ENCODE measurements around the gene MYBPH.

The MYBPH gene

GRCh38 chr1:203148579-203148978, 27.0 kb downstream of the MYBPH start:
- no peak for DNase-seq (ENCODE audit: low spot score)

GRCh38 chr1:203148127-203148526, 27.5 kb downstream of the MYBPH start:
- DNase-seq (ENCODE audit: low spot score), result peak; percentile 50

DNA sequence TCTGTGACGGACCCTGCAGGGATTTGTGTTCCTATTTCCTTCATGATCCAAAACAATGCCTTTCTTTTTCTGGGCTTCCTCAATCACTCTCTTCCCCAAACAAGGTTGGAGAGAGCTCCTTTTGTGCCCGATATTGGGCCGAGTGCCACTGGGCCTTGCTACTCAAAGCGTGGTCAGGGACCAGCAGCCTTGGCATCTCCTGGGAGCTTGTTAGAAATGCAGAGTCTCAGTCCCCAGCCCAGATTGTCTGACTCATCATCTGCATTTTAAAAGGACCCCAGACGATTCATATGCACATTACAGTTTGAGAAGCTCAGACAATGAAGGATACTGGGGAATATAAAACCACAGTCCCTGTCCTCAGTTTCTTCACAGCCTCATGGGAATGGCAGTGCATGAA, 28.2 kb downstream of the MYBPH start:
- no peak for DNase-seq (ENCODE audit: low spot score)

- DNase-seq (ENCODE audit: low spot score), result peak; percentile 83
Observed at GRCh38 chr1:203146537-203146936, 29.1 kb downstream of the MYBPH start.

DNA sequence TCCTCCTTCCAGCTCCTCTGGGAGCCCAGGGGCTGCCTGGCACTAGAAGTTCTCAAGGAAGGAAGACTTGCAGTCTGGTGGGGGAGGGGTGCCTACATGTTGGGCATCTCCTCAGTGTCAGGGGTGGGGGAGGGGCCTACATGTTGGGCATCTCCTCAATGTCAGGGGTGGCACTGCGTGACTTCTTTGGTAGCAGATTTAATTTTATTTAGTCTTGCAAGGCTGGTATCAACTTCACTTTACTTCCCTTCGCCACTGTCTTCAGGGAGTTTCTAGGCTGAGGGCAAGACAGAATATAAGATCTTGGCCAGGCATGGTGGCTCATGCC, 29.6 kb downstream of the MYBPH start:
- DNase-seq (ENCODE audit: low spot score), result no peak

GRCh38 chr1:203145321-203146041, 30.1 kb downstream of the MYBPH start:
- no peak for DNase-seq (ENCODE audit: low spot score)

GRCh38 chr1:203144661-203145060, 31.0 kb downstream of the MYBPH start:
- DNase-seq (ENCODE audit: low spot score), result no peak

DNA sequence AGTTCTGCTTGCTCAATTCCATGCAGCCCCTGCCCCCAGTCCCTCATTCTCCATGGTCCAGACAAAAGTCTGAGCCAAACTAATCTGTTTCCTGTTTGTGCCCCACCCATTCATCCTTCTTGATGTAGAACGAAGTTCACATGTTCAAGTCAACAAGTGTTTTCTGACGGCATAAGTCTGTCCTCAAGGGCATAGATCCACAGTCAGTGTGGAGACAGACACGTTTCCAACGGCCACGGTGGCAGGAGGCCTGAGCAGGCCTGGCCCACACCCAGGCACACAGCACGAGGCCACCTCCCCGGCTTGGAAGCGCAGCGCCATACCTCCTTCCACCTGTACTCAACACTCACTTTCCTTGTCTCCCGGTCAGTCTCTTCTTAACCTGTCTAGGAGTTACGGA, 32.0 kb downstream of the MYBPH start:
- DNase-seq (ENCODE audit: low spot score), result peak; percentile 52

- DNase-seq (ENCODE audit: low spot score), result no peak
Observed at GRCh38 chr1:203142684-203143408, 32.8 kb downstream of the MYBPH start.

- DNase-seq (ENCODE audit: low spot score), result no peak
Observed at GRCh38 chr1:203142124-203142523, 33.5 kb downstream of the MYBPH start.

GRCh38 chr1:203140743-203141520, 34.7 kb downstream of the MYBPH start:
- no peak for DNase-seq (ENCODE audit: low spot score)

- DNase-seq (ENCODE audit: low spot score), result no peak
Observed at GRCh38 chr1:203139976-203140475, 35.6 kb downstream of the MYBPH start.

GRCh38 chr1:203138066-203138465, 37.6 kb downstream of the MYBPH start:
- DNase-seq (ENCODE audit: low spot score), result no peak

- no peak for DNase-seq (ENCODE audit: low spot score)
Observed at GRCh38 chr1:203137324-203137723, 38.3 kb downstream of the MYBPH start.

- peak; percentile 82 for DNase-seq (ENCODE audit: low spot score)
Observed at GRCh38 chr1:203136409-203137042, 39.1 kb downstream of the MYBPH start.

DNA sequence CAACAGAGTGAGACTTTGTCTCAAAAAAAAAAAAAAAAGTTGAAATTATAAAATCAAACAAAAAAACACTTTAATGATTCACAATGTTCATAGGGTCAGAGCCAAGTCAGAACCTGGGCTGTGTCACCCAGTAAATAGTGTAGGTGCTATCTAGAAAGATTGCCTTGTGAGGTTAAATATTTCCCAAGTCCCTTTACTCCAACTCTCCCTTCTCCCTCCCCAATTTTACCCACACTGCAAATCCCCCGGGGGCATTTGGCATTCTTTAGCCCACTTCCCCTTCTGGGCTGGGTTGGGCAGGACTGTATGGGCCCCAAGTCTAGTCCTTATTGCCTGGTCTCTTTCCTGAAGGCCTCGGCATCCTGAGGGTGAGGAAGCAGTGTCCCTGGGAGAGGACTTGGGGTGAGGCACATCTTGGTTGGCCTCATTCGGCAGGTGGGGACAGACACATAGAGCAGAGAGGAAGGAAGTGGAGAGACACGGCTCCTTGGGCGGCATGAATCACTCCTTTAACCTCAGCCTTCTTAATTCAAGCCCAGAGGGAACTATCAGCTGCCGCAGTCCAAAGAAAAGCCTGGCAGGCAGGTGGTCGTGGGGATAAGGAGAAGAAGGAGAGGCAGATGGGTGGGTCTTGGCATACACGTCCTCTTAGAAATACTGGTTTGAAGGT, 39.9 kb downstream of the MYBPH start:
- DNase-seq (ENCODE audit: low spot score), result no peak

DNA sequence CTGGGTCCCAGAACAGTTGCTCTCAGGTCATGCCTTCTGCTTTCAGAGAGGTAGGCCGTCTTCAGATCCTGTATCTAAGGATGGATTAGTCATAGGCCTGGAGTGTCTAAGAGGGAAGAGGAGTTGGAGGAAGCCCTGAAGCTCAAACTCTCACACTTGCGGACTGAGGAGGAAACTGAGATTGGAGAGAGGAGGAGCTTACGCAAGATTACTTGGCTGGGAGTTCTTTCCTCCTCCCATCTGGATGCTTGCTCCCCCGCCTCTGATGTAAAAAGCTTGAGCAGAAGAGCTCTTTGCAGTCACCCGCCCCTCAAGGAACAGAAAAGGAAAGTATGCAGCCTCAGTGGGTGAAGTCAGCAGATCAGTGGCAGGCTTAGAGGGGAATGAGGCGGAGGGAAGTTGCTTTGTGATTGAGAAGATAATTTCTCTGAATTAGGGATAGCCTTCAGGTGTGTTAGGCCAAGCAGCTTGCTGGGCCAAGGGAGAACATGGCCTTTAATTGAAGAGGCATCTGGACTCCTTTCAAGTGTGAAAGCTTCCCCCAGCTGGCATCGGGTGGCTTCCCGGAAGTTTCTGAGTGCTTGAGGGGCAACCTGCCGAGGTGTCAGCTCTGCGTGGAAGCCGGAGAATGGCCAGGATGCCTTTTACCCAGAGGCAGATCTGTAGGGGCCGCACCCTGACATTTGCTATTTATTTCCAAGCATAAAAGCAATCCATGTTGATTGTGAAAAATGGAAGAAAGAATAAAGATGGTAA, 41.5 kb downstream of the MYBPH start:
- DNase-seq (ENCODE audit: low spot score), result peak; percentile 48

DNA sequence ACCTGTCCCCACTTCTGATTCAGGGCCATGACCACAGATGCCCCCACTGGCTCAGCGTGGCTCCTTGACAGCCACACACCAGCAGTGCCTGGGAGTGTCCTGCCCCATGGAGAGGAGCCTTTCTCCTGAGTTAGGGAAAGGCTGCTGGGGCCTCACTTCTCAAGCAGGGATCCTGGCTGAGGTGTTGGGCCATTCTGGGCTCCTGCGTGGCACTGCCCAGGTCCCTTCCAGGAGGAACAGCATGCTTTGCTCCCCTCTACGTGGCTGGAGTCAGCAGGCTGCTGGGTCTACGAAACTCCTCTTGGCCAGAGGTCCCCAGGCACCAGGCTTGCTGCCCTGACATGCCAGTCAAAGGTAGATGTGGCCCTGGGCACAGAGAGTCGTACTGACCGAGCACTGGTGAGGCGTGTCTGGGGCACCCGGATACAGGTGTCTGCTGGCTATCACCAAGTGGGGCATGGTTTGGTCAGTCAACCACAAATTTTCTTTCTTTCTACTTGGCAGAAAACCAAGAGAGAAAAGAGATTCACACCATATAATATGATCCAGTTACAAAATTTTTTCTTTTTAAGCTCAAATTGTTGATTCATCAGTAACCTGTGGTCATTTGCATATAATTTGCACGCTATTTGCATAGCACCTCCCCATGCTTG, 44.0 kb downstream of the MYBPH start:
- DNase-seq (ENCODE audit: low spot score), result no peak

- DNase-seq (ENCODE audit: low spot score), result no peak
Observed at GRCh38 chr1:203130358-203130985, 45.2 kb downstream of the MYBPH start.
